H1 (cell line): ENCODE data around the gene AP1S3. TPM values are rescaled to one million over a fixed set of nuclear protein-coding genes. Genes with fewer than 3 reads are reported as not detected.

Experiments
- CTCF ChIA-PET: fragments of 300-600 bp; sonication (Branson Sonifier 250); formaldehyde crosslinking; loops from one replicate; lab custom pipeline; 2021; ENCODE audit not compliant: partially characterized antibody; lab: Charles Lee
- POLR2A ChIA-PET: fragments of 300-600 bp; sonication (Branson Sonifier 250); formaldehyde crosslinking; loops from one replicate; lab custom pipeline; 2021; ENCODE audit warnings: inconsistent platforms; ENCODE audit not compliant: partially characterized antibody; lab: Charles Lee
- DNase-seq, 2 experiments: peaks; one replicate each; pipeline versions ENCODE4 v3.0.0 to v3.0.0-alpha.2; 2010 to 2022; ENCODE audit warnings: low spot score in 2 of 2, low read depth in 1 of 2, mixed read lengths in 1 of 2
- FAIRE-seq: peaks from 2 replicates; lab custom pipeline; 2011; peaks lifted over from hg19 to GRCh38; lab: Jason Lieb, UNC
- H2AFZ ChIP-seq: 2 replicates; pipeline ENCODE4 v1.8.1; 2012; ENCODE audit warnings: low read length, inconsistent platforms
- H2AK5ac ChIP-seq: 2 replicates; pipeline ENCODE4 v1.6.1; 2013; ENCODE audit warnings: low read depth, low read length
- H2BK120ac ChIP-seq: replicated peaks from 2 replicates; pipeline ENCODE3; 2013; ENCODE audit warnings: low read depth, low read length, inconsistent platforms
- H2BK12ac ChIP-seq: 2 replicates; pipeline ENCODE4 v1.6.1; 2013; ENCODE audit warnings: low read depth, low read length
- H2BK15ac ChIP-seq: 2 replicates; pipeline ENCODE4 v1.6.1; 2013; ENCODE audit warnings: low read length
- H2BK20ac ChIP-seq: 2 replicates; pipeline ENCODE4 v1.6.1; 2013; ENCODE audit warnings: low read length
- H2BK5ac ChIP-seq: 2 replicates; pipeline ENCODE4 v1.6.1; 2013; ENCODE audit warnings: low read depth, low read length
- H3K14ac ChIP-seq: 2 replicates; pipeline ENCODE4 v1.6.1; 2013; ENCODE audit warnings: inconsistent platforms; ENCODE audit not compliant: insufficient read length
- H3K18ac ChIP-seq: 2 replicates; pipeline ENCODE4 v1.6.1; 2013; ENCODE audit warnings: low read length; ENCODE audit errors: extremely low read depth
- H3K23ac ChIP-seq: 2 replicates; pipeline ENCODE4 v1.6.1; 2013; ENCODE audit warnings: inconsistent platforms; ENCODE audit not compliant: insufficient read length
- H3K23me2 ChIP-seq: 2 replicates; pipeline ENCODE4 v1.6.1; 2013; ENCODE audit warnings: low read depth, low read length
- H3K27ac ChIP-seq: 2 replicates; pipeline ENCODE4 v1.6.1; 2011; ENCODE audit warnings: low read depth, low read length, inconsistent platforms
- H3K27me3 ChIP-seq, 4 experiments: replicated peaks in 1 of 4; 1 replicate in 1 of 4; 2 replicates in 3 of 4; pipeline versions ENCODE4 v1.6.1 to v1.8.1; 2011 to 2013; ENCODE audit warnings: low read length in 3 of 4, mild to moderate bottlenecking in 3 of 4, inconsistent platforms in 2 of 4, mixed read lengths in 2 of 4, moderate library complexity in 1 of 4; ENCODE audit not compliant: control insufficient read depth in 3 of 4, insufficient read depth in 3 of 4; ENCODE audit errors: extremely low read depth in 1 of 4
- H3K36me3 ChIP-seq, 4 experiments: 2 replicates each; pipeline versions ENCODE4 v1.6.1 to v1.8.1; 2011 to 2013; ENCODE audit warnings: mild to moderate bottlenecking in 4 of 4, low read length in 3 of 4, moderate library complexity in 2 of 4, control low read depth in 1 of 4, inconsistent platforms in 1 of 4; ENCODE audit not compliant: insufficient read depth in 4 of 4, control insufficient read depth in 2 of 4
- H3K4ac ChIP-seq: replicated peaks from 2 replicates; pipeline ENCODE3; 2013; ENCODE audit warnings: low read length, low read depth, mixed read lengths, inconsistent platforms; ENCODE audit not compliant: insufficient read length
- H3K4me1 ChIP-seq, 4 experiments: replicated peaks in 1 of 4; 1 replicate in 1 of 4; 2 replicates in 3 of 4; pipeline versions ENCODE4 v1.6.1 to v1.8.1; 2011 to 2013; ENCODE audit warnings: low read length in 3 of 4, inconsistent platforms in 2 of 4, mixed read lengths in 1 of 4; ENCODE audit not compliant: insufficient read depth in 4 of 4, control insufficient read depth in 3 of 4
- H3K4me2 ChIP-seq, 2 experiments: 2 replicates each; pipeline versions ENCODE4 v1.6.1 to v1.8.1; 2011 to 2013; ENCODE audit warnings: low read depth in 2 of 2, low read length in 2 of 2, control low read depth in 1 of 2, inconsistent platforms in 1 of 2, mild to moderate bottlenecking in 1 of 2; ENCODE audit not compliant: insufficient read depth in 1 of 2
- H3K4me3 ChIP-seq, 4 experiments: fragments of 200-600, 300-600 bp in 1 of 4; sonication (generic), shearing (Covaris generic), sonication (Bioruptor Twin) in 1 of 4; 2 replicates each; pipeline versions ENCODE4 v1.5.1 to v1.8.1; 2011 to 2016; ENCODE audit warnings: low read length in 4 of 4, low read depth in 3 of 4, control low read depth in 2 of 4, inconsistent platforms in 2 of 4, mild to moderate bottlenecking in 2 of 4, mixed read lengths in 1 of 4, moderate library complexity in 1 of 4; ENCODE audit not compliant: insufficient read depth in 2 of 4; ENCODE audit errors: extremely low read depth in 1 of 4
- H3K56ac ChIP-seq: replicated peaks from 2 replicates; pipeline ENCODE3; 2013; ENCODE audit warnings: low read depth, mild to moderate bottlenecking, mixed read lengths, low read length, inconsistent platforms; ENCODE audit not compliant: insufficient read length
- H3K79me1 ChIP-seq: 2 replicates; pipeline ENCODE4 v1.6.1; 2013; ENCODE audit warnings: low read depth, low read length, control low read depth
- H3K79me2 ChIP-seq, 2 experiments: 2 replicates each; pipeline versions ENCODE4 v1.6.1 to v1.8.1; 2012 to 2013; ENCODE audit warnings: low read length in 2 of 2, mild to moderate bottlenecking in 2 of 2, inconsistent platforms in 1 of 2; ENCODE audit not compliant: insufficient read depth in 2 of 2, control insufficient read depth in 1 of 2
- H3K9ac ChIP-seq, 4 experiments: replicated peaks in 1 of 4; 1 replicate in 1 of 4; 2 replicates in 3 of 4; pipeline versions ENCODE4 v1.6.1 to v1.8.1; 2011 to 2013; ENCODE audit warnings: low read depth in 3 of 4, low read length in 3 of 4, control low read depth in 2 of 4, mild to moderate bottlenecking in 2 of 4, moderate library complexity in 2 of 4, inconsistent platforms in 1 of 4; ENCODE audit errors: extremely low read depth in 1 of 4
- H3K9me3 ChIP-seq, 2 experiments: 2 replicates each; pipeline versions ENCODE4 v1.6.1 to v1.8.1; 2012 to 2013; ENCODE audit warnings: mild to moderate bottlenecking in 2 of 2, moderate library complexity in 2 of 2, control low read depth in 1 of 2, inconsistent platforms in 1 of 2, low read depth in 1 of 2, low read length in 1 of 2, mixed read lengths in 1 of 2; ENCODE audit not compliant: insufficient read depth in 2 of 2
- H4K20me1 ChIP-seq, 2 experiments: replicated peaks in 1 of 2; 2 replicates each; pipeline versions ENCODE3 to v1.8.1; 2011 to 2013; ENCODE audit warnings: inconsistent platforms in 2 of 2, low read length in 2 of 2, mild to moderate bottlenecking in 1 of 2; ENCODE audit not compliant: insufficient read depth in 2 of 2, control insufficient read depth in 1 of 2
- H4K5ac ChIP-seq: 2 replicates; pipeline ENCODE4 v1.6.1; 2013; ENCODE audit warnings: low read length, low read depth, mixed read lengths, inconsistent platforms; ENCODE audit not compliant: insufficient read length
- H4K8ac ChIP-seq: 2 replicates; pipeline ENCODE4 v1.8.0; 2013; ENCODE audit warnings: mild to moderate bottlenecking, moderate library complexity, low read length, inconsistent platforms; ENCODE audit not compliant: insufficient read depth; ENCODE audit errors: extremely low read depth
- H4K91ac ChIP-seq: replicated peaks from 2 replicates; pipeline ENCODE3; 2013; ENCODE audit warnings: low read length, mixed read lengths, inconsistent platforms; ENCODE audit not compliant: insufficient read length
- CREB1 ChIP-seq: IDR thresholded peaks from 2 replicates; pipeline ENCODE4 v1.6.1; 2012; ENCODE audit warnings: inconsistent platforms
- POLR2A ChIP-seq, 2 experiments: IDR thresholded peaks; 1 replicate in 1 of 2; 2 replicates in 1 of 2; pipeline ENCODE4 v1.6.1; 2011; ENCODE audit warnings: low read depth in 2 of 2, low read length in 2 of 2, mild to moderate bottlenecking in 2 of 2; ENCODE audit errors: control extremely low read depth in 1 of 2
- SP1 ChIP-seq: IDR thresholded peaks from 2 replicates; pipeline ENCODE4 v1.6.1; 2011; ENCODE audit warnings: low read depth, low read length
- SP2 ChIP-seq: IDR thresholded peaks from 2 replicates; pipeline ENCODE4 v1.6.1; 2012; ENCODE audit warnings: mild to moderate bottlenecking, low read length, inconsistent platforms
- polyA plus RNA-seq, 7 experiments: library from polyadenylated mRNA; depleted of rRNA in 3 of 7; stranded (reverse) in 5 of 7; unstranded in 2 of 7; fragments of >200 nt in 5 of 7; fragments of 200-250 nt in 2 of 7; gene quantifications; 1 replicate in 5 of 7; 2 replicates in 1 of 7; 4 replicates in 1 of 7; pipeline versions ENCODE4 v1.2.1 to v1.2.3, GENCODE V29; 2011 to 2013; ENCODE audit warnings: missing spikeins in 2 of 7, mixed read lengths in 2 of 7
- total RNA-seq: library from RNA; stranded (reverse); fragmentation: NEBNext Ultra II Directional; extraction: Animal tissue kit (Norgen Biotek cat#: 25700); gene quantifications from 2 replicates; pipeline ENCODE4 v1.2.1, GENCODE V29; 2021
- TF ChIP-seq, protein P1 (sequence below): IDR thresholded peaks from 2 replicates; pipeline ENCODE4 v1.6.1; 2011; ENCODE audit warnings: low read depth, mild to moderate bottlenecking, low read length; ENCODE audit not compliant: insufficient read depth

Gene AP1S3
- total and polyA plus RNA-seq, 2 of the 8 experiments (the other 6 are each of a cell fraction or from before 2014, with no cell fraction given): 3.9 to 20.2 TPM

GRCh38 chr2:223712642-223713041 is 124.7 kb downstream of the AP1S3 start:
- Histone ChIP-seq H3K18ac (no peak overlapping the region), H2BK120ac (no peak overlapping the region), H3K27me3 (no peaks in the 10 kb centered on the region), H3K4ac (no peak overlapping the region), H3K36me3 (peaks cover 0 to 24% (median 6%) of the 10 kb centered on the region in 4 experiments; a peak in 5 of 8 replicates), H4K91ac (no peak overlapping the region), H3K9ac (no peak overlapping the region), H2BK12ac (no peak overlapping the region), H2AK5ac (no peak overlapping the region), H3K27ac (no peak overlapping the region), H3K4me3 (no peak overlapping the region), H3K56ac (no peak overlapping the region), H2AFZ (no peak overlapping the region), H3K9me3 (no peaks in the 10 kb centered on the region; a peak in 1 of 4 replicates), H3K79me1 (no peaks in the 10 kb centered on the region)
- FAIRE-seq: no peak
- POLR2A ChIA-PET: interaction anchor here (1.0 kb wide), 1 partner anchor 9 kb away, joined by 3 read pairs; no protein-coding TSS in a partner anchor
- CTCF ChIA-PET: interaction anchor here (1.0 to 1.2 kb wide), 2 partner anchors 11 to 147 kb away, joined by 4 read pairs; no protein-coding TSS in a partner anchor
- TF ChIP-seq SP2 (no peak), SP1 (no peak), POLR2A (IDR thresholded peaks at IDR 0.05; ENCODE audit: control extremely low read depth in 1 of 2, low read depth in 2 of 2, low read length in 2 of 2) (no peak), CREB1 (no peak)
- TF ChIP-seq, protein P1, sequence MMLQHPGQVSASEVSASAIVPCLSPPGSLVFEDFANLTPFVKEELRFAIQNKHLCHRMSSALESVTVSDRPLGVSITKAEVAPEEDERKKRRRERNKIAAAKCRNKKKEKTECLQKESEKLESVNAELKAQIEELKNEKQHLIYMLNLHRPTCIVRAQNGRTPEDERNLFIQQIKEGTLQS: no peak
- TF ChIP-seq, all 59 proteins: peak for 0
- H3K4me1 ChIP-seq: no peaks in the 10 kb centered on the region
- H3K14ac ChIP-seq: no peak overlapping the region
- H2BK20ac ChIP-seq: no peak overlapping the region
- H2BK5ac ChIP-seq: no peak overlapping the region
- no peak overlapping the region for H4K8ac ChIP-seq
- H4K5ac ChIP-seq: no peak overlapping the region
- DNase-seq: no peak
- no peak overlapping the region for H2BK15ac ChIP-seq
- no peaks in the 10 kb centered on the region for H3K79me2 ChIP-seq
- H4K20me1 ChIP-seq: no peaks in the 10 kb centered on the region
- no peaks in the 10 kb centered on the region for H3K23me2 ChIP-seq
- no peak overlapping the region for H3K23ac ChIP-seq
- H3K4me2 ChIP-seq: no peak overlapping the region
